ENCODE measurements around the gene ATP5MK.

DNA sequence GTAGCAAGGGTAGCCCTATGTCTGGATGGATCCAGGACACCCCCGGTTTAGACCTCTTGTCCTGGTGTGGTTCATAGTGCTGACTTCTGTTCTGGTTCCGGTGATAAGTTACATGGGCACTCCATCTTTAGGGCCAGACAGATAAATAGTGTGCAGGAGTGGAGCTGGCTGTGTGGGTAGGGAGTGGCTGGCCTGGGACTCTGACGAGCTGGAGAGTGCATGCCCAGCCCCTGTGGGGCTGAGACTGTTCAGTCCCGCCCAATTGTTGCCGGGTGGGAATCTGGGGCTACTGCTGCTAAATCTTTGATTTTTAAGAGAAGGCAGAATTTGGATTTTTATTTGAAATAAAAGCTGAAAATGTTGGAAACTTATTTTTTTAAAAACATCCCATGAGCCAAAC, 27.5 kb upstream of the ATP5MK start:
- no peak for TF ChIP-seq POLR2A (IDR thresholded peaks at IDR 0.05)
- TF ChIP-seq, protein P1, sequence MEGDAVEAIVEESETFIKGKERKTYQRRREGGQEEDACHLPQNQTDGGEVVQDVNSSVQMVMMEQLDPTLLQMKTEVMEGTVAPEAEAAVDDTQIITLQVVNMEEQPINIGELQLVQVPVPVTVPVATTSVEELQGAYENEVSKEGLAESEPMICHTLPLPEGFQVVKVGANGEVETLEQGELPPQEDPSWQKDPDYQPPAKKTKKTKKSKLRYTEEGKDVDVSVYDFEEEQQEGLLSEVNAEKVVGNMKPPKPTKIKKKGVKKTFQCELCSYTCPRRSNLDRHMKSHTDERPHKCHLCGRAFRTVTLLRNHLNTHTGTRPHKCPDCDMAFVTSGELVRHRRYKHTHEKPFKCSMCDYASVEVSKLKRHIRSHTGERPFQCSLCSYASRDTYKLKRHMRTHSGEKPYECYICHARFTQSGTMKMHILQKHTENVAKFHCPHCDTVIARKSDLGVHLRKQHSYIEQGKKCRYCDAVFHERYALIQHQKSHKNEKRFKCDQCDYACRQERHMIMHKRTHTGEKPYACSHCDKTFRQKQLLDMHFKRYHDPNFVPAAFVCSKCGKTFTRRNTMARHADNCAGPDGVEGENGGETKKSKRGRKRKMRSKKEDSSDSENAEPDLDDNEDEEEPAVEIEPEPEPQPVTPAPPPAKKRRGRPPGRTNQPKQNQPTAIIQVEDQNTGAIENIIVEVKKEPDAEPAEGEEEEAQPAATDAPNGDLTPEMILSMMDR (IDR thresholded peaks at IDR 0.05 in 8 of 11, conservative IDR thresholded peaks at IDR 0.05 in 3 of 11), result no peak
